Measurements from ENCODE around the gene PLEKHD1.
"Not testable (repeated sequence)": the region's sequence is repeated elsewhere in the genome, so short reads cannot be mapped to it uniquely, and the experiment has no call there.

The PLEKHD1 gene

DNA sequence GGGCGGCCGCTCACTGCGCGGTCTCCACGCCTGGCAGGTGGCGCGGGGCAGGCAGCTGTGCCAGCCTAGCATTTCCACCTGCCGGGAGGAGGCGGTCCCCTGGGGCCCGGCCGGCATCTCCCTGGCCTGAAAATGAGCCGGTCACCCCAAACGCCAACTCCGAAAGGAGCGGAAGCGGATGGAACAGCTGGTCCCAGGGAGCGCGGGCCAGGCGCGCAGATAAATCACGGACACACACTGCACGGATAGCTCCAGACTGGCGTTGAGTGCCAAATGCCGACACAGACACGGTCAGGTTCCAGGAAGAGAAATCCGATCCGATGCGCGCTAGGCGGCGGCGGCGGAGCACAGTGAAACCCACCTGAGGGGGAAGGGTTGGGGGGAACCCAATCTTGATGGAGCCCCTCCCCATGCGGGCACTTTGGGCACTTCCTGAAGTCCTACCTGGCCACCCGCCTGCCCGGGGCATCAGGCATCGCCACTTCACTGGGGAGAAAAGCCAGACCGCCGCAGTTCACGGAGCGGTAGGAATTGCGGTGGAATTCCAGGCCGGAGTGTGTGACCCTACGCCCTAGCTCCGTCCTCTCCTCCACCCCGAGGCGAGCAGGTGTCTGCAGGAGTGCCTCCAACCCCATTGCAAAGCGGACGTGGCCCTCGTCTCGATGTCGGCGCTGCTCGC, 624 bp upstream of the PLEKHD1 start:
- DNase-seq = no peak

GRCh38 chr14:69485315-69485660, 760 bp downstream of the PLEKHD1 start:
- DNase-seq = no peak

- no peak for DNase-seq
Measured at GRCh38 chr14:69485701-69486100, 1.2 kb downstream of the PLEKHD1 start.

DNA sequence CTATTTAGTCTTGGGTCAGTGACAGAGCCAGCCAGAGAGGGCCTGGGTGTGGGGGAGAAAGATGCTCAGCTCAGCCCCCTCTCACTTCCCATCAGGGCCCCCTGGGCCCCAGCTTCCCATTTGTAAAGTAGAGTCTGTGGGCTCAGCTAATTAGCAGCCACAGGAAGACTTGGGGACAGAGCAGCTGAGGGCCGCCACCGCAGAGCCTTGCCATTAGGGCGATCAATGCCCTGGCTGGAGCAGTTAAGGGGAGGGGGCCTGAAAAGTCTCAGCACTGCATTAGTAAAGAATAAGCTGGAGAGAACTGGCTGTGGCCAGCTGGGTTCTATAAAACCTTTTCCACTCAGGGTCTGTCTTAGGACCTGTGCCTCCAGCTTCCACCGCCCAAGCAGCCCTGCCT, 2.7 kb downstream of the PLEKHD1 start:
- DNase-seq = no peak

DNA sequence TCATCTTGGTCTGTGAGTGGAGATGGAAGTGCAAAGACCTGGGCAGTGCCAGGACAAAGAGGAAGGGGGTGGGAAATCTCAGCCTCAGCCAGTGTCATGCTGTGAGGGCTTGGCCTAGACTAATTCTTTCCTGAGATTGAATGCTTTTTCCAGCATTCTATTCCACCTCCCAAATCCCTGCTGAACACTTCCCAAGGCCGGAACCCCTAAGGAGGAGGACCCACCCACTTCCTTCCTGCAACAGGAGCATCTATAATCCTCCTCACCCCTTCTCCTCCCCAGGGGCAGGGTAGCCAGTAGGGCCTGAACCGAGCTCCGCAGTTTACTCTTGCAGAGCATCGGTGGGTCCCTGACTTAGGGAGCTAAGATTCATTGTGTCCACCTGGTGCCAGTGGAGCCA, 3.2 kb downstream of the PLEKHD1 start:
- DNase-seq = no peak

DNA sequence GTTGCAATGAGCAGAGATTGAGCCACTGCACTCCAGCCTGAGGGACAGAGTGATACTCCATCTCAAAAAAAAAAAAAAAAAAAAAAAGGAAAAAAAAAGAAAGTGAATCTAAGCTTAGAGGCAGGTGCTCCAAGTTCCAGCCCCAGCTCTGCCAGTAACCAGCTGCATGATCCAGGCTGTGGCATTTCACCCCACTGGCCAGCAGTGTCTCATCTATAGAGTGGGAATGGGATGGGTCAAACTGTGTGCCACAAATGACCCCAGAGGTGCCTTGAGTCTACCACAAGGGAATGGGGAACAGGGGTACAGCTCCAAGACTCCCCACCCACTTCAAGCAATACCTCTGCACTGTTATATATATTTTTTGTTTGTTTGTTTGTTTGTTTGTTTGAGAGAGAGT, 5.0 kb downstream of the PLEKHD1 start:
- DNase-seq = no peak

- no peak for DNase-seq
Measured at GRCh38 chr14:69490219-69490918, 5.8 kb downstream of the PLEKHD1 start.

DNA sequence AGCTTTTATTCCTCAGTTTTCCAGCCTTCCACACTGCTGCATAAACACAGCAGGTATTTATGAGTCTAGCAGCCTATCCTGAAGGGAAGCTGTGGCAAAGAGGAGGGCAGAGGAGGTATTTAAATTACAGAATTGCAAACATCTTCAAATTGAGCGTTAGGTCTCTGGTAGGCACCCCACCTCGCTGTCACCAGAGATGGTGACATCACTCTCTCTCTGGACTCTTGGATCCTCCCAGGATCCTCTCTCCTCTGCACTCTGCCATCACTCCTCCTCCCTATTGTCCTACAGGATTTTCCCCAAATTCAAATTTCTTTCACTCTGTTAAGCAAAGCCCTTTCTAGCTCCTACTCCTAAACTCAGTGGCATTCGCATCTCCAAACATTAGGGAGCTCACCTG, 6.7 kb downstream of the PLEKHD1 start:
- no peak for DNase-seq

DNA sequence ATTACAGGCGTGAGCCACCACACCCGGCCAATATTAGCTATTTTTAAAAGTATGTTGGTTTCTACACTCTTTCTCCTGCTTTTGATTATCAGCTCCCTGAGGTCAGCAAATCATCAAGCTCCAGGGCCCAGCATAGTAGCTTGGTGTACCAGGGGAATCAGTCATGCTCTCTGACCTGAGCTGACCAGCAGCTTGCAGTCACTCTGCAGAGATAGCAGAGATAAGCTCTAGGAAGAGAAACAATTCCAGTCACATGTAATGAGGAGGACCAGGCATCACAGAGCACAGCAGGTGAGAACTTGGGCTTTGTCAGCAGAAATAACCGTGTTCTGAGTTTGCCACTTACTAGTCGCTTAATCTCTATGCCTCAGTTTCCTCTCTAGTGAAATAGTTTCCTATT, 8.5 kb downstream of the PLEKHD1 start:
- DNase-seq = no peak

- DNase-seq = no peak
Measured at GRCh38 chr14:69493791-69494190, 9.3 kb downstream of the PLEKHD1 start.

- no peak for DNase-seq
Measured at GRCh38 chr14:69495341-69495921, 10.9 kb downstream of the PLEKHD1 start.

- not testable (repeated sequence) for DNase-seq
Measured at GRCh38 chr14:69497866-69498265, 13.3 kb downstream of the PLEKHD1 start.

DNA sequence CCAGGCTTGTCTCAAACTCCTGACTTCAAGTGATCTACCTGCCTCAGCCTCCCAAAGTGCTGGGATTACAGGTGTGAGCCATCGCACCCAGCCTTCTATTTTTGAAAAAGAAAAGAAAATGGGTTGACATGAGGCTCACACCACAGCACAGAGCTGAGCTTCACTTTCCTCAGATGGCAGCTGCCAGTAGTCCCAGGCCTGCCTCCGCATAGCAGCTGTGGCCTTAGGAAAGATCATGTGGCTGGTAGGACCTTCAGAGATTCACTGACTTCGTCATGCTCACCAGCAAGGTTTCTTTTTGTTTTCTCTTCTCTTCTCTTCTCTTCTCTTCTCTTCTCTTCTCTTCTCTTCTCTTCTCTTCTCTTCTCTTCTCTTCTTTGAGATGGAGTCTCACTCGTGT, 13.8 kb downstream of the PLEKHD1 start:
- DNase-seq = not testable (repeated sequence)

- DNase-seq = no peak
Measured at GRCh38 chr14:69499436-69499835, 14.9 kb downstream of the PLEKHD1 start.

- no peak for DNase-seq
Measured at GRCh38 chr14:69500096-69500495, 15.6 kb downstream of the PLEKHD1 start.

GRCh38 chr14:69500736-69501135, 16.2 kb downstream of the PLEKHD1 start:
- DNase-seq = no peak

DNA sequence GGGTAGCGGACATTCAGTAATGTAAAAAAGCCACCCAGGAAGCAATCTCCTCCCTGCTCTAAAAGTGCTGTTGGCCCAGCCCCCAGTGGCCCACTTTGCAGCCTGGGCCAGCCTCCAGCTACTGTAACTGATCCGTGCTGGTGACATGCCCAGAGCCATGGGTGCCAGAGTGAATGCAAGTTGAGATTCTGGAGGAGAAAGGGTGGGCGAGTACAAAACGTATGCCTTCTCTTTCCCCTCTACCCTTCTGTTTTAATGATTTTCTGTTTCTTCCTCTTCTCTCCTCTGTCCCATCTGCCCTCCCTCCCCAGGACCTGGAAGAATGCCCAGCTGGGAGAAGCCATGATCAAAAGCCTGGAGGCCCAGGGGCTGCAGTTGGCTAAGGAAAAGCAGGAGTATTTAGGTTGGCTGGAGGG, 16.9 kb downstream of the PLEKHD1 start:
- DNase-seq = no peak

- DNase-seq = no peak
Measured at GRCh38 chr14:69504775-69505174, 20.2 kb downstream of the PLEKHD1 start.

DNA sequence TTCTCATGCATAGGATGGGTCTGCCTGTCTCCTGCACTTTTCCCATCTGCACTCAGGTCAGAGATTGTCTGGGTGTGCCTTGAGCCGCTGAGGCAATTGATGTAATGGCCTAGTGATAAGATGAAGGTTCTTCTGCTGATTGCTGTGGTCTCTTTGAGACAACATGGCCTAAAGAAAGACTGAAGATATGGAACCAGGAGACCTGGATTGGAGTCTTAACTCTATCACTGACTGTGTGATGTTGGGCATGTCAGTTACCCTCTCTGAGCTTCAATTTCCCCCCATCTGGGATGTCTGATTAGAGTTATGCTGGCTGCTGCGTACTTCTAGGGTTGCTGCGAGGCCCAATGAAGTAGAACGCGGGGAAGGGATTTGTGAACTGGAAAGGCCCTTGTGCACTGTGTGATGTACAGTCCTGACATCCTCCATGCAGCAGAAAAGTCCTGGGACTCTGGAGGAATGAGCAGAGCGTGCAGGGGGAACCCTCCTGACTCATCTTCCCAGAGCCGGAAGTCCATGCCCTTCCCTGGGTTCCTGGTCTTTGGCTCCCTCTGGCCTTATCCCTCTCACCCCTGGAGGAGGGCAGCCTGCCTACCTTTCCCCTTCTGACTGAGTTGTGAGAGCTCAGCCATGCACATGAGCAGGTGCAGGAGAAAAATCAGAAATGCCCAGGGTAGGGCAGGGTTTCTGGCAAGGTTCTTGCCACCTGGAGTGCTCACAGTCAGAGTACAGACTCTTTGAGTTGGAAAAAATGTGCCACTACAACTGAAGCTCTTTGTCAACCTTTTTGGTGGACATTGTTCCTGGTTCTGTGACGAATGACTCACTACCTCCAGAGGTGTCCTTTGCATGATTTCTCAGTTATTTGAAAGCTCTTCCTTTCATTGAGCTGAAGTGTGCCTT, 21.1 kb downstream of the PLEKHD1 start:
- DNase-seq = no peak

DNA sequence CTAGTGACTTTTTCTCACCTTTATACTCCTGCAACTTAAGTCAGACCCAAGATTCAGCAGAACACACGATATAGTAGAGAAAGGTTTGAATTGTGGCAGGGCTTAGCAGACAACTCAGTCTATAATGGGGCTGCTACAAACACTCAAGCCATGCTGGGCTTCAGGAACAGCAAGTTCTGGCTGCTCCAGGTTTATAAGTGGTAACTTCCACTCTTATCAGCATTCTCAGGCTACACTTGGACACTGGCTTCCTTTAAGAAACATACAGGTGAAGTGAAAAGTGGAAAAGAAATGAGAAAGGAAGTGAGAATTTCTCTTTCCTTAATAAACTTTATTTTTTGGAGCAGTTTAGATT, 21.7 kb downstream of the PLEKHD1 start:
- no peak for DNase-seq

DNA sequence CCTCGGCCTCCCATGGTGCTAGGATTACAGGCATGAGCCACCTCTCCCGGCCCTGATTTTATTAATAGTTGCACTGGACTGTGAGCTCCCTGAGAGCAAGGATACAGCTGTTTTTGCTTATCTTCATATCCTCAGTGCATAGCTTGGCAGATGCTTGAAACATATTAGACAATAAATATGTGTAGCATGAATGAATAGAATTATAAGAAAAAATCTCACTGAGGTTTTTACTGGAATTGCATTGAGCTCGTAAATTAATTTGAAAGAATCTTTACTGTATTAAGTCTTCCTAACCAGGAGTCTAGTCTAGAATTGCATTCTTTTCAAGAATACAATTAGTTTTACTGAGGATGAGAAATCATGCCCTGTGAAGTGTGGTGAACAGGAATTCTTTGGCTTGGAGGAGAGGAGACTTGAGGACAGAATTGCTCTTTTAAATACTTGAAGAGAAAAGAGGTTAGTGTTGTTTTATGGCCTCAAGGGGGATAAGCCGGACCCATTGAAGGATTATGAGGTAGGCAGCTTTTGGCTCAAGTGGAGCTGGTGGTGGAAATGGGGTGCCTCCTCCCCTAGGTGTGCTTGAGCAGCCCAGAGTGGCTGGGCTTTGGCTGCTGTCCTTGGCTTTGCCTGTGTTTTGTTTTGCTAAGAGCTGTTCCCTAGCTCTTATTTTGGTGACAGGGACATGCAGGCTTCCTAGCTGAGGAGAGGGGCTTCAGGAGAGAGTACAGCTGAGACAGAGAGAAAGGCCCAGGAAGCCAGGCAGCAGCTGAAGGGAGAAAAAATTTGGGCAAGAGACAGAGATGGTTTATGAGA, 34.0 kb downstream of the PLEKHD1 start:
- no peak for DNase-seq
